A549 (cell line): ENCODE measurements around the gene USH1C. TPM values are rescaled to one million over a fixed set of nuclear protein-coding genes. Genes with fewer than 3 reads are reported as not detected.

Experiments used
- ATAC-seq, 2 experiments: fragments of 200-7000 bp in 1 of 2; fragments of >200 bp in 1 of 2; cut with Nextera tagmentation in 1 of 2; cut with Tn5 transposase in 1 of 2; 3 replicates each; pipeline versions ENCODE4 v1.8.0 to v1.9.1; 2018 to 2020; ENCODE audit warnings: mild to moderate bottlenecking in 1 of 2, moderate library complexity in 1 of 2
- CTCF ChIA-PET: fragments of 300-600 bp; sonication (Branson Sonifier 250); formaldehyde crosslinking; extraction: SDS; loops from one replicate; lab custom pipeline; 2021; ENCODE audit warnings: antibody characterized with exemption, inconsistent platforms; lab: Yijun Ruan, JAX
- POLR2A ChIA-PET: fragments of 350-600 bp; formaldehyde crosslinking; extraction: SDS; loops from one replicate; lab custom pipeline; 2021; ENCODE audit warnings: antibody characterized with exemption, inconsistent platforms; lab: Yijun Ruan, JAX
- DNase-seq, 2 experiments: peaks; one replicate each; pipeline versions ENCODE4 v3.0.0 to v3.0.0-alpha.2; 2011 to 2016; ENCODE audit warnings: low read depth in 1 of 2, low spot score in 1 of 2
- FAIRE-seq: peaks from 2 replicates; lab custom pipeline; 2011; peaks lifted over from hg19 to GRCh38; lab: Jason Lieb, UNC
- H3K27ac ChIP-seq, 2 experiments: fragments of >200 bp; sonication (Bioruptor Twin); formaldehyde crosslinking; 3 replicates each; pipeline ENCODE4 v1.5.1; 2016 to 2017
- H3K4me1 ChIP-seq: fragments of >200 bp; sonication (Bioruptor Twin); formaldehyde crosslinking; 3 replicates; pipeline ENCODE4 v1.6.1; 2016
- H3K4me2 ChIP-seq: fragments of >200 bp; sonication (Bioruptor Twin); formaldehyde crosslinking; 3 replicates; pipeline ENCODE4 v1.6.1; 2016
- H3K4me3 ChIP-seq: fragments of >200 bp; sonication (Bioruptor Twin); formaldehyde crosslinking; 3 replicates; pipeline ENCODE4 v1.5.1; 2016
- H3K9me3 ChIP-seq: fragments of >200 bp; sonication (Bioruptor Twin); formaldehyde crosslinking; 3 replicates; pipeline ENCODE4 v1.6.1; 2016
- CEBPB ChIP-seq, 2 experiments: fragments of >200 bp in 1 of 2; sonication (Bioruptor Twin) in 1 of 2; formaldehyde crosslinking in 1 of 2; IDR thresholded peaks; 2 replicates each; pipeline ENCODE4 v1.6.1; 2012 to 2016
- FOXS1 ChIP-seq: fragments of 250-450 bp; sonication (Bioruptor Pico); IDR thresholded peaks from 2 replicates; pipeline ENCODE4 v1.5.0; 2020; ENCODE audit warnings: mild to moderate bottlenecking, moderate library complexity
- GATA3 ChIP-seq: IDR thresholded peaks from 2 replicates; pipeline ENCODE4 v1.6.1; 2012; ENCODE audit warnings: borderline replicate concordance
- HDAC2 ChIP-seq: fragments of 200-600 bp; sonication (generic); IDR thresholded peaks from 2 replicates; pipeline ENCODE4 v1.6.1; 2016
- HES2 ChIP-seq: fragments of >200 bp; sonication (Bioruptor Twin); formaldehyde crosslinking; IDR thresholded peaks from 2 replicates; pipeline ENCODE4 v1.6.1; 2016
- HOXB13 ChIP-seq: fragments of 250-450 bp; sonication (Bioruptor Pico); IDR thresholded peaks from 2 replicates; pipeline ENCODE4 v1.5.0; 2020; ENCODE audit warnings: low read depth, mild to moderate bottlenecking, moderate library complexity
- JUNB ChIP-seq: fragments of >200 bp; sonication (Bioruptor Twin); formaldehyde crosslinking; IDR thresholded peaks from 2 replicates; pipeline ENCODE4 v1.6.1; 2016
- KDM1A ChIP-seq: fragments of 200-600 bp; sonication (generic); IDR thresholded peaks from 2 replicates; pipeline ENCODE4 v1.6.1; 2016; ENCODE audit warnings: low read depth, mild to moderate bottlenecking
- KDM5A ChIP-seq: fragments of 200-600 bp; sonication (generic); IDR thresholded peaks from 2 replicates; pipeline ENCODE4 v1.6.1; 2016; ENCODE audit warnings: antibody characterized with exemption, mild to moderate bottlenecking
- MAFK ChIP-seq: fragments of 450-650 bp; IDR thresholded peaks from 2 replicates; pipeline ENCODE4 v1.6.1; 2014; ENCODE audit not compliant: partially characterized antibody
- POLR2A ChIP-seq: IDR thresholded peaks from 2 replicates; pipeline ENCODE4 v1.6.1; 2012; ENCODE audit warnings: mild to moderate bottlenecking, low read length
- RFX5 ChIP-seq: fragments of 450-650 bp; IDR thresholded peaks from 2 replicates; pipeline ENCODE4 v1.7.1; 2014; ENCODE audit warnings: antibody characterized with exemption, mild to moderate bottlenecking, moderate library complexity
- RNF2 ChIP-seq: fragments of 200-600 bp; sonication (generic); IDR thresholded peaks from 2 replicates; pipeline ENCODE4 v1.6.1; 2016; ENCODE audit warnings: low read depth, mild to moderate bottlenecking, antibody characterized with exemption, moderate library complexity, borderline replicate concordance
- ZNF302 ChIP-seq: fragments of 250-450 bp; sonication (Bioruptor Pico); IDR thresholded peaks from 2 replicates; pipeline ENCODE4 v1.9.0; 2021; ENCODE audit warnings: inconsistent platforms, mild to moderate bottlenecking, moderate library complexity
- ZSCAN20 ChIP-seq: fragments of 250-450 bp; sonication (Bioruptor Pico); IDR thresholded peaks from 2 replicates; pipeline ENCODE4 v1.8.0; 2022; ENCODE audit warnings: mild to moderate bottlenecking, moderate library complexity
- WGBS: methylation state at CpG from one replicate; pipeline ENCODE4 v1.1.6; 2017; ENCODE audit errors: missing lambda C conversion rate; 5-methylcytosine and 5-hydroxymethylcytosine counted together
- polyA plus RNA-seq, 4 experiments: library from polyadenylated mRNA; depleted of rRNA in 3 of 4; stranded (reverse); fragments of >200 nt; fragmentation: RNase III in 1 of 4; extraction: RNeasy Plus Mini Kit Qiagen cat#74134 plus additional on column Dnase treatment in 1 of 4; gene quantifications; 2 replicates in 3 of 4; 3 replicates in 1 of 4; pipeline ENCODE4 v1.2.3, GENCODE V29; 2011 to 2017
- TF ChIP-seq, protein P1 (sequence below): fragments of >200 bp; sonication (Bioruptor Twin); formaldehyde crosslinking; IDR thresholded peaks from 3 replicates; pipeline ENCODE4 v1.5.1; 2016
- TF ChIP-seq, protein P2 (sequence below): fragments of 250-450 bp; sonication (Bioruptor Pico); IDR thresholded peaks from 2 replicates; pipeline ENCODE4 v1.5.0; 2021; ENCODE audit warnings: mild to moderate bottlenecking, moderate library complexity, borderline replicate concordance
- TF ChIP-seq, protein P3 (sequence below): fragments of 450-650 bp; IDR thresholded peaks from 2 replicates; pipeline ENCODE4 v1.6.1; 2014; ENCODE audit warnings: antibody characterized with exemption
- TF ChIP-seq, protein P4 (sequence below): fragments of 200-600 bp; sonication (generic); IDR thresholded peaks from 2 replicates; pipeline ENCODE4 v1.6.1; 2016; ENCODE audit warnings: antibody characterized with exemption, mild to moderate bottlenecking, moderate library complexity

USH1C gene
- polyA plus RNA-seq, 2 of the 4 experiments (the other 2 are of a cell fraction): 3.2 to 8.6 TPM

GRCh38 chr11:17535488-17535887 lies 8.7 kb downstream of the USH1C start (continued):
- TF ChIP-seq, protein P1, sequence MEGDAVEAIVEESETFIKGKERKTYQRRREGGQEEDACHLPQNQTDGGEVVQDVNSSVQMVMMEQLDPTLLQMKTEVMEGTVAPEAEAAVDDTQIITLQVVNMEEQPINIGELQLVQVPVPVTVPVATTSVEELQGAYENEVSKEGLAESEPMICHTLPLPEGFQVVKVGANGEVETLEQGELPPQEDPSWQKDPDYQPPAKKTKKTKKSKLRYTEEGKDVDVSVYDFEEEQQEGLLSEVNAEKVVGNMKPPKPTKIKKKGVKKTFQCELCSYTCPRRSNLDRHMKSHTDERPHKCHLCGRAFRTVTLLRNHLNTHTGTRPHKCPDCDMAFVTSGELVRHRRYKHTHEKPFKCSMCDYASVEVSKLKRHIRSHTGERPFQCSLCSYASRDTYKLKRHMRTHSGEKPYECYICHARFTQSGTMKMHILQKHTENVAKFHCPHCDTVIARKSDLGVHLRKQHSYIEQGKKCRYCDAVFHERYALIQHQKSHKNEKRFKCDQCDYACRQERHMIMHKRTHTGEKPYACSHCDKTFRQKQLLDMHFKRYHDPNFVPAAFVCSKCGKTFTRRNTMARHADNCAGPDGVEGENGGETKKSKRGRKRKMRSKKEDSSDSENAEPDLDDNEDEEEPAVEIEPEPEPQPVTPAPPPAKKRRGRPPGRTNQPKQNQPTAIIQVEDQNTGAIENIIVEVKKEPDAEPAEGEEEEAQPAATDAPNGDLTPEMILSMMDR: no peak
- no peak for TF ChIP-seq FOXS1 (CRISPR knock-in tag)

GRCh38 chr11:17533778-17534415 lies 10.3 kb downstream of the USH1C start:
- no peak for TF ChIP-seq GATA3
- no peak for TF ChIP-seq RFX5
- TF ChIP-seq, protein P2, sequence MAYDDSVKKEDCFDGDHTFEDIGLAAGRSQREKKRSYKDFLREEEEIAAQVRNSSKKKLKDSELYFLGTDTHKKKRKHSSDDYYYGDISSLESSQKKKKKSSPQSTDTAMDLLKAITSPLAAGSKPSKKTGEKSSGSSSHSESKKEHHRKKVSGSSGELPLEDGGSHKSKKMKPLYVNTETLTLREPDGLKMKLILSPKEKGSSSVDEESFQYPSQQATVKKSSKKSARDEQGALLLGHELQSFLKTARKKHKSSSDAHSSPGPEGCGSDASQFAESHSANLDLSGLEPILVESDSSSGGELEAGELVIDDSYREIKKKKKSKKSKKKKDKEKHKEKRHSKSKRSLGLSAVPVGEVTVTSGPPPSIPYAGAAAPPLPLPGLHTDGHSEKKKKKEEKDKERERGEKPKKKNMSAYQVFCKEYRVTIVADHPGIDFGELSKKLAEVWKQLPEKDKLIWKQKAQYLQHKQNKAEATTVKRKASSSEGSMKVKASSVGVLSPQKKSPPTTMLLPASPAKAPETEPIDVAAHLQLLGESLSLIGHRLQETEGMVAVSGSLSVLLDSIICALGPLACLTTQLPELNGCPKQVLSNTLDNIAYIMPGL (CRISPR knock-in tag): no peak
- TF ChIP-seq, protein P3, sequence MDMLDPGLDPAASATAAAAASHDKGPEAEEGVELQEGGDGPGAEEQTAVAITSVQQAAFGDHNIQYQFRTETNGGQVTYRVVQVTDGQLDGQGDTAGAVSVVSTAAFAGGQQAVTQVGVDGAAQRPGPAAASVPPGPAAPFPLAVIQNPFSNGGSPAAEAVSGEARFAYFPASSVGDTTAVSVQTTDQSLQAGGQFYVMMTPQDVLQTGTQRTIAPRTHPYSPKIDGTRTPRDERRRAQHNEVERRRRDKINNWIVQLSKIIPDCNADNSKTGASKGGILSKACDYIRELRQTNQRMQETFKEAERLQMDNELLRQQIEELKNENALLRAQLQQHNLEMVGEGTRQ: no peak
- TF ChIP-seq FOXS1 (CRISPR knock-in tag): no peak
- TF ChIP-seq HES2: no peak
- TF ChIP-seq MAFK: no peak
- no peak for TF ChIP-seq ZSCAN20 (CRISPR knock-in tag)
- TF ChIP-seq, protein P4, sequence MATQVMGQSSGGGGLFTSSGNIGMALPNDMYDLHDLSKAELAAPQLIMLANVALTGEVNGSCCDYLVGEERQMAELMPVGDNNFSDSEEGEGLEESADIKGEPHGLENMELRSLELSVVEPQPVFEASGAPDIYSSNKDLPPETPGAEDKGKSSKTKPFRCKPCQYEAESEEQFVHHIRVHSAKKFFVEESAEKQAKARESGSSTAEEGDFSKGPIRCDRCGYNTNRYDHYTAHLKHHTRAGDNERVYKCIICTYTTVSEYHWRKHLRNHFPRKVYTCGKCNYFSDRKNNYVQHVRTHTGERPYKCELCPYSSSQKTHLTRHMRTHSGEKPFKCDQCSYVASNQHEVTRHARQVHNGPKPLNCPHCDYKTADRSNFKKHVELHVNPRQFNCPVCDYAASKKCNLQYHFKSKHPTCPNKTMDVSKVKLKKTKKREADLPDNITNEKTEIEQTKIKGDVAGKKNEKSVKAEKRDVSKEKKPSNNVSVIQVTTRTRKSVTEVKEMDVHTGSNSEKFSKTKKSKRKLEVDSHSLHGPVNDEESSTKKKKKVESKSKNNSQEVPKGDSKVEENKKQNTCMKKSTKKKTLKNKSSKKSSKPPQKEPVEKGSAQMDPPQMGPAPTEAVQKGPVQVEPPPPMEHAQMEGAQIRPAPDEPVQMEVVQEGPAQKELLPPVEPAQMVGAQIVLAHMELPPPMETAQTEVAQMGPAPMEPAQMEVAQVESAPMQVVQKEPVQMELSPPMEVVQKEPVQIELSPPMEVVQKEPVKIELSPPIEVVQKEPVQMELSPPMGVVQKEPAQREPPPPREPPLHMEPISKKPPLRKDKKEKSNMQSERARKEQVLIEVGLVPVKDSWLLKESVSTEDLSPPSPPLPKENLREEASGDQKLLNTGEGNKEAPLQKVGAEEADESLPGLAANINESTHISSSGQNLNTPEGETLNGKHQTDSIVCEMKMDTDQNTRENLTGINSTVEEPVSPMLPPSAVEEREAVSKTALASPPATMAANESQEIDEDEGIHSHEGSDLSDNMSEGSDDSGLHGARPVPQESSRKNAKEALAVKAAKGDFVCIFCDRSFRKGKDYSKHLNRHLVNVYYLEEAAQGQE: no peak
- no peak for TF ChIP-seq ZNF302 (CRISPR knock-in tag)
- no peak overlapping the region for H3K4me2 ChIP-seq
- no peak overlapping the region for H3K27ac ChIP-seq
- no peak overlapping the region for H3K4me3 ChIP-seq
- ChIA-PET CTCF (interaction anchor here (0.9 to 45.8 kb wide), 2 partner anchors 8 to 149 kb away, joined by 3 to 1119 read pairs; partner anchors contain the start of gene KCNJ11), POLR2A (no interaction called here)
- FAIRE-seq: no peak
- no peak for DNase-seq
- no peak for ATAC-seq
- no peaks in the 10 kb centered on the region for H3K9me3 ChIP-seq
- peaks cover 6% of the 10 kb centered on the region; the same call in 2 of the 3 replicates for H3K4me1 ChIP-seq
- WGBS: 62% methylated on average over 8 of the region's 11 CpGs

DNA sequence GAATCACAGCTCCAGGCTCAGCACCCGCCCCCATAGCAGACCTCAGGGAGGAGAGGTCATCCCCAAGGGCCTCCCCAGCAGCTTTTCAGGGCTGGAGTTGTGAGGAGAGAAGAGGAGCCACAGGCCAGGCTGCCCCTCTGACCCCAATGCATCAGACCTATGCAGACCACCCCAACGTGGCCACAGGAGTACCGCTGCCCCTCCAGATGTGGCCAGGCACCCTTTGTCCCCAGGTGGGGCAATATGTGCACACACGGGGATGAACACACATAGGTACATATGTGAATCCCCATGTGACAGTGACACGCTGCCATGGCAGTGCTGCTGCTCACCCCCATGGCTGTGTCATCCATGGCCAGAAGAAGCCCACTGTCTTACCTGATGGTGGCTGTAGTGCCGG lies 10.9 kb downstream of the USH1C start:
- no peak for DNase-seq
- H3K4me3 ChIP-seq: no peak overlapping the region
- TF ChIP-seq CEBPB (IDR thresholded peaks at IDR 0.05) (no peak), JUNB (no peak), KDM1A (no peak), HES2 (no peak), KDM5A (no peak), POLR2A (no peak), RNF2 (no peak), GATA3 (no peak), HOXB13 (CRISPR knock-in tag) (no peak), HDAC2 (no peak)
- no peak overlapping the region for H3K27ac ChIP-seq
- peaks cover 6% of the 10 kb centered on the region; the same call in 2 of the 3 replicates for H3K4me1 ChIP-seq
- ChIA-PET POLR2A (no interaction called here), CTCF (interaction anchor here (45.8 kb wide), 1 partner anchor 149 kb away, joined by 1119 read pairs; the partner anchor contains the start of gene KCNJ11)
- ATAC-seq: no peak
- FAIRE-seq: no peak
- H3K4me2 ChIP-seq: no peak overlapping the region
- 53% methylated on average over 3 of the region's 6 CpGs for WGBS
- H3K9me3 ChIP-seq: no peaks in the 10 kb centered on the region
